GM19467 (cell line): ENCODE results near the gene HINT2.

Source experiments
- ATAC-seq: cut with Tn5 transposase; IDR thresholded peaks from one replicate; pipeline ENCODE4 v1.9.1; 2021; ENCODE audit warnings: mild to moderate bottlenecking, moderate library complexity; ENCODE audit not compliant: unreplicated experiment

HINT2 gene

DNA sequence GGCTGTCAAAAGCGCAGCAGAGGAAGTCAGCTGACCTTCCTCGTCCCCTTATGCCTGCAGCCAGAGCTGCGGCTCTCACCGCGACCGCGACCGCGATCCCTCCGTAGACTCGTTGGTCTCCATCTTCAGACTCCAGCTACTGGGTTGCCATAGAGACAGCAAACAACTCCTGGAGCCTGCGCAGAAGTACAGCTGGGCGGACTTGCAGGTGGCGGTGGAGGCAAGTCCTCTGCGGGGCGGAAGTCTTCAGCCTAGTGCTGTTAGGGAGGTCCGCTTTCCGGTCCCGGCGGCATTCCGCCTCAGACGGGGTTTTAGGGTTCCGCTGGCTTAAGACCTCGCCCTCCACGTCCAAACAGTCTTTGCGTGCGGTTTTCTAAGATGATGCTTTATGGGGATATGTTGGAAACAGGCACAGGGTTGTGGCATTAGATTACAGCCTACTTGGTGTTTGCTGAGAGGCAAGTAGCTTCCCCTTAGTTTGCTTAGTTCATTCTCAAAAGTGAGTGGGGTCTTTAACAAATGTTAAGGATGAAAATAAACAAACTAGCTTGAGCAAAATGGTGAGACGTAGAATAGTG lies 2.7 kb downstream of the HINT2 start, which contains the start of gene SPAG8:
SPAG8 (minus strand) TSS at position 238 of the 578 bp plus-strand sequence; CDS start at position 123, 115 bp downstream.
- ATAC-seq, result peak; percentile 52

DNA sequence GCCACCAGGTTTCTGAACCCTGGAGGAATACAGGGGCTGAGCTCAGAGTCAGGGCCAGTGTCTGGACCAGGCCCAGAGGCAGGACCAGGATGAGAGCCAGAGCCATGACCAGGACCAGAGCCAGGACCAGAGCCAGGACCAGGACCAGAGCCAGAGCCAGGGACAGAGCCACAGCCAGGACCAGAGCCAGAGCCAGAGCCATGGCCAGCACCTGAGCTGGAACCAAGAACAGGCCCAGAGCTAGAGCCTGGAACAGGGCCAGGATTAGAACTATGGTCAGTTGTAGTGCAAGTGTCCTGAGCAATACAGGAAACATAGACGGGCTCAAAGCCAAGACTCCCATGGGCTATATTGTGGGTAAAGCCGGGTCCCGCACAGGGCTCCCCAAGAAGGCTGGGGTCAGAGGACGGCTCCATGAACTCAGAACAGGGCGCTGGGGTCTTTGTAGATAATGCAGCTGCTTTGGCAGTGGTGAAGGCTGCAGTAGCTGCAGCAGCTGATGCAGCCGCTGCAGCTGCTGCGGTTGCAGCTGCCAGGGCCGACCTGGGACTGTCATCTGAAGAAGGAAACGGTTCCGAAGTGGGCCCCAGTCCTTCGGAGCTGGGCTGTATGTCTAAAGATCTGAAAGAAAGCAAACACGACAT lies 3.3 kb downstream of the HINT2 start:
- no peak for ATAC-seq

DNA sequence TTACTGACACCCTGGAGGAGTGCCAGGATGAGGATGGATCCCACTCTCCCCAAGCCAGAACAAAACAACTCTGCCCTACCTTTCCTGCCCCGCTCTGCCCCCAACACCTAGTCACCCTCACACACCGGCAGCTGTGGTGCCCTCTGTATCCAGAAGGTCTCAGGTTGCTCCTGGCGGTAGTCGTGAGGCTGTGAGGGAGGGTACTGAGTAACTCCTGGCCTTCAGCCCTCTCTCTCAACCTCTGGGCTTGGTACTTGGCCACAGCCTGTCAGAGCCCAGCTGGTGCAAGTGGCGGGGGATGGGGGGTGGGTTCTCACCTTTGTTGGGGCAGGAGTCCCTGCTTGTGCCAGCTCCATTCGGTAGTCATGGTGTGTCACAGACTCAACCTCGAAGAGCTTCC lies 4.7 kb downstream of the HINT2 start:
- ATAC-seq, result no peak

DNA sequence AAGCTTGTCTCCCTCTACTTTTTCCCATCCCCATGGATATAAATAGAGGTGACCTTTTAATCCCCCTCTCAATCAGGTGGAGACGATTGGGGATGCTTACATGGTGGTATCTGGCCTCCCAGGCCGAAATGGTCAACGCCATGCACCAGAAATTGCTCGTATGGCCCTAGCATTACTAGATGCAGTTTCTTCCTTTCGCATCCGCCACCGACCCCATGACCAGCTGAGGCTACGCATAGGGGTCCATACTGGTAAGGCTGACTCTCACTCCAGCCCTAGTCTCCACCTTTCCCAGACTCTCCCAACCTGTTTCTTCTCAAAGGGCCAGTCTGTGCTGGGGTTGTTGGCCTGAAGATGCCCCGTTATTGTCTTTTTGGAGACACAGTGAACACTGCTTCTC lies 6.4 kb downstream of the HINT2 start:
- ATAC-seq, result no peak

GRCh38 chr9:35806101-35806500 lies 8.7 kb downstream of the HINT2 start:
- ATAC-seq, result no peak

- ATAC-seq, result no peak
Observed at GRCh38 chr9:35801328-35802128, 13.3 kb downstream of the HINT2 start.

DNA sequence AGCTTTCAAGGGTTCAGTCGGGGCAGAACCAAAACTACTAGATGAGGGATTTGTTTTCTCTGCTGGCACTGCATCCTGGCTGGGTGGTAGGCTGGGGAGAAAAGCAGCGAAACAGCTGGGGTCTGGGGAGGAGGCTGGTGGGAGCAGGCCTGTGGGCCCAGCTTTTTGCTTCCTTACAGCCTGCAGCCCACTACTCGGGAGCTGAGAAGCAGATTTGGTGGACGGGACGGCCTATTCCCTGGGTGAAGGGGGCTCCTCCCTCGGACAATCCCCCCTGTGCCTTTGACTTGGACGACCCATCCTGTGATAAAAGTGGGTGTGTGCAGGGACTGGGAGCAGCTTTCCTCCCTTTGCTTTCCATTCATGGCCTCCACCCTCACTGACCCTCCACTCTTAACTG lies 14.3 kb downstream of the HINT2 start:
- no peak for ATAC-seq

GRCh38 chr9:35798658-35799374 lies 16.0 kb downstream of the HINT2 start:
- ATAC-seq, result no peak

GRCh38 chr9:35797311-35798109 lies 17.3 kb downstream of the HINT2 start:
- no peak for ATAC-seq

- ATAC-seq, result no peak
Observed at GRCh38 chr9:35795695-35796094, 19.1 kb downstream of the HINT2 start.

- ATAC-seq, result no peak
Observed at GRCh38 chr9:35793461-35793860, 21.4 kb downstream of the HINT2 start.

DNA sequence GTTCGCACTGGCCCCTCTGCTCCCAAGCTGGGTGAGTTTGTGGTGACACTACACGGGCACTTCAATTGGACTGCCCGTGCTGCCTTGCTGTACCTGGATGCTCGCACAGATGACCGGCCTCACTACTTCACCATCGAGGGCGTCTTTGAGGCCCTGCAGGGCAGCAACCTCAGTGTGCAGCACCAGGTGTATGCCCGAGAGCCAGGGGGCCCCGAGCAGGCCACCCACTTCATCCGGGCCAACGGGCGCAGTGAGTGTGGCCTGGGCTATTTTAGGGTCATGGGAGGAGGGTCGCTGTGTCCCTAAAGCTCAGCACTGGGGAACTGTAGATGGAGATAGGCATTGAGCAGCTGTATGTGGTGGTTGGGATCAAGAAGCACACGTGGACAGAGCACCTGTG lies 22.0 kb downstream of the HINT2 start:
- ATAC-seq, result no peak

DNA sequence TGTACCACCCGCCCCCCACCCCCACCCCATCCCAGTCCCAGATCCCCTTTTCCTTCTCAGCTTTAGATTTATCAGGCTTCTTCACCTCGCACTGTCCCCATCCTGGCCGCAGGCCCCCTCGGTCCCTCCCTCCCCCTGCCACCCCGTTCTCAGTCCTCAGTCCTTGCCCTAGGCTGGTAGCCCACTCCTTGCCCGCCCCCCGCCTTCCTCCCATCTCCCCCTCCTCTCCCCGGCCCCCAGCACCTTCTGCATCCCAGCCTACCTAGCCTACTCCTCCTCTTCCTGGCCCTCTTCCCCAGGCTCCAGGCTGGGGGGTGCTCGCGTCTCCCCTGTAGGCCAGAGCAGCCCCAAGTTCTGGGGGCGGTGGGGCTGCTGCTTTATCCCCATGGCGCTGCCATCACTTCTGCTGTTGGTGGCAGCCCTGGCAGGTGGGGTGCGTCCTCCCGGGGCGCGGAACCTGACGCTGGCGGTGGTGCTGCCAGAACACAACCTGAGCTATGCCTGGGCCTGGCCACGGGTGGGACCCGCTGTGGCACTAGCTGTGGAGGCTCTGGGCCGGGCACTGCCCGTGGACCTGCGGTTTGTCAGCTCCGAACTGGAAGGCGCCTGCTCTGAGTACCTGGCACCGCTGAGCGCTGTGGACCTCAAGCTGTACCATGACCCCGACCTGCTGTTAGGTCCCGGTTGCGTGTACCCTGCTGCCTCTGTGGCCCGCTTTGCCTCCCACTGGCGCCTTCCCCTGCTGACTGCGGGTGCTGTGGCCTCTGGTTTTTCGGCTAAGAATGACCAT lies 22.6 kb downstream of the HINT2 start:
- ATAC-seq, result no peak

- no peak for ATAC-seq
Observed at GRCh38 chr9:35791297-35791921, 23.4 kb downstream of the HINT2 start, which contains the start of gene NPR2. Gene NPR2 (plus strand): TSS chr9:35791591. CDS start chr9:35792409, 818 bp downstream.

DNA sequence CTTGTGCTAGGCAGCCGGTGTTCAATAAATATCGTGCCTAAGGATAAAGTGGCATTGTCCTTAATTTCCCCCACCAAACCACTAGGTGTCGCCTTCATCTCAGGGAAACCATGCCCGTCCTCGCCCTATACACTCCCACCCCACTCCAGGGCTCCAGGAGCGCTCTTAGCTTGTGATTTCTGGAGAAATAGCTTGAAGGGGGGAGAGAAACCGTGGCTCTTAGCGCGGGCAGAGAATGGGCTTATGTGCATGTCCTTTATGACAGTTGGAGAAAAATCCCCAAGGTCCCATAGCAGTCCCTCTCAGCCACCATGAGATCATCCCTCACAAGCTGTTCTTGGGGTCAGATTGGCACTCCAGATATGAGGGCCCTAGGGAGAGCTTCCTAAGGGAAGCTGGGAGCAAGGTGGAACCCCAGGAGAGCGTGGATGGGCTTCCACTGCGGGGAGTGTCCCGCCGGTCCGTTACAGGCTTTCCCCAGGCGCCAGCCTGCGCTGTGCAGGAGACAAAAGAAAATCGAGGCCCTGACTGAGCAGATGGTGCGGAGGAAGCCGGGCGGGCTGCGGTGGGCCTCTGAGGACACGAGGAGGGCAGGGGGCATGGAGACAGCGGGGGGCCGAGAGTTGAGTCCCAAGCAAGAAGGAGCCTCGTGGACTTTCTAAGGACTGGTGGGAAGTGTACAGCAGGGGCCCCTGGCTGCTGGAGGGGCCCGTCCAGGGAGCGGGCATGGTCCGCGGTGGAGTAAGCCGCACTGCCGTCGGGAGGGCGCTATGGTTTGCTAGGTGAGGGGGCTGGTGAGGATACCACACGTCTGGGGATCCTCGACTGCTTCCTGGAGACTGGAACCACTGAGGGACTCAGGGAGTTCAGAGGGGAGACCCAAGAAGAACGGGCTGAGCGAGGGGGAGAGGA lies 24.2 kb downstream of the HINT2 start:
- ATAC-seq, result no peak

- ATAC-seq, result no peak
Observed at GRCh38 chr9:35790025-35790384, 24.8 kb downstream of the HINT2 start.

- ATAC-seq, result no peak
Observed at GRCh38 chr9:35789541-35789940, 25.3 kb downstream of the HINT2 start.

GRCh38 chr9:35783418-35783817 lies 31.4 kb downstream of the HINT2 start:
- ATAC-seq, result no peak
